CD14-positive monocyte (primary cell): Measurements from ENCODE around the gene ABHD12. TPM values are rescaled to one million over a fixed set of nuclear protein-coding genes. Genes with fewer than 3 reads are reported as not detected.

Experiments used
- DNase-seq, 3 donors: peaks; one replicate each; pipeline ENCODE4 v3.0.0-alpha.2; 2011 to 2022
- H2AFZ ChIP-seq: 2 replicates; pipeline ENCODE4 v1.6.0; 2012; ENCODE audit warnings: mild to moderate bottlenecking, low read depth, low read length, inconsistent platforms; ENCODE audit not compliant: insufficient read depth, poor library complexity, severe bottlenecking
- H3K27ac ChIP-seq, 2 donors: 1 replicate in 1 of 2; 2 replicates in 1 of 2; pipeline ENCODE4 v1.5.1; 2012 to 2013; ENCODE audit warnings: low read length in 2 of 2, control low read depth in 1 of 2, inconsistent platforms in 1 of 2, low read depth in 1 of 2, mild to moderate bottlenecking in 1 of 2
- H3K27me3 ChIP-seq, 2 donors: one replicate each; pipeline versions ENCODE4 v1.6.0 to v1.6.1; 2011 to 2013; ENCODE audit warnings: low read length in 2 of 2; ENCODE audit not compliant: control insufficient read depth in 2 of 2, insufficient read depth in 2 of 2
- H3K36me3 ChIP-seq, 2 donors: replicated peaks in 1 of 2; 1 replicate in 1 of 2; 2 replicates in 1 of 2; pipeline versions ENCODE4 v1.5.1 to v1.6.1; 2012 to 2013; ENCODE audit warnings: low read length in 2 of 2, control low read depth in 1 of 2, inconsistent platforms in 1 of 2, mild to moderate bottlenecking in 1 of 2; ENCODE audit not compliant: insufficient read depth in 2 of 2, control insufficient read depth in 1 of 2
- H3K4me1 ChIP-seq, 2 donors: 1 replicate in 1 of 2; 2 replicates in 1 of 2; pipeline versions ENCODE4 v1.5.1 to v1.6.1; 2012 to 2013; ENCODE audit warnings: low read length in 2 of 2, control low read depth in 1 of 2, inconsistent platforms in 1 of 2, mild to moderate bottlenecking in 1 of 2, moderate library complexity in 1 of 2; ENCODE audit not compliant: insufficient read depth in 2 of 2, control insufficient read depth in 1 of 2
- H3K4me2 ChIP-seq: replicated peaks from 2 replicates; pipeline ENCODE3; 2012; ENCODE audit warnings: low read length, moderate library complexity, mild to moderate bottlenecking; ENCODE audit not compliant: poor library complexity, severe bottlenecking; ENCODE audit errors: extremely low read depth
- H3K4me3 ChIP-seq, 3 experiments: fragments of 200-600 bp in 1 of 3; sonication (generic) in 1 of 3; replicated peaks in 1 of 3; 1 replicate in 2 of 3; 2 replicates in 1 of 3; pipeline ENCODE4 v1.5.1; 2011 to 2013; ENCODE audit warnings: low read length in 3 of 3, mild to moderate bottlenecking in 3 of 3, control low read depth in 2 of 3, low read depth in 2 of 3, inconsistent platforms in 1 of 3, moderate library complexity in 1 of 3
- H3K79me2 ChIP-seq: 2 replicates; pipeline ENCODE4 v1.6.0; 2012; ENCODE audit warnings: mild to moderate bottlenecking, control low read depth, inconsistent platforms, low read length, moderate library complexity; ENCODE audit not compliant: insufficient read depth
- H3K9ac ChIP-seq: 2 replicates; pipeline ENCODE4 v1.6.0; 2017; ENCODE audit warnings: low read length, mild to moderate bottlenecking; ENCODE audit not compliant: insufficient read depth, poor library complexity, severe bottlenecking
- H3K9me3 ChIP-seq, 2 donors: replicated peaks in 1 of 2; 1 replicate in 1 of 2; 2 replicates in 1 of 2; pipeline versions ENCODE4 v1.5.1 to v1.6.1; 2012 to 2013; ENCODE audit warnings: low read length in 2 of 2, control low read depth in 1 of 2; ENCODE audit not compliant: control insufficient read depth in 1 of 2, insufficient read depth in 1 of 2
- H4K20me1 ChIP-seq: 2 replicates; pipeline ENCODE4 v1.6.0; 2012; ENCODE audit warnings: mild to moderate bottlenecking, low read length, control low read depth, moderate library complexity; ENCODE audit not compliant: insufficient read depth
- H3K27ac Mint-ChIP-seq, 7 donors: one replicate each; pipeline ENCODE4 v1.8.0; 2020; ENCODE audit warnings: mild to moderate bottlenecking in 7 of 7, mixed read lengths in 7 of 7, moderate library complexity in 6 of 7, inconsistent platforms in 2 of 7
- H3K27me3 Mint-ChIP-seq, 3 donors: one replicate each; pipeline ENCODE4 v1.8.0; 2021 to 2022; ENCODE audit warnings: low read depth in 3 of 3, mild to moderate bottlenecking in 3 of 3, mixed read lengths in 3 of 3, moderate library complexity in 3 of 3, inconsistent platforms in 1 of 3
- H3K36me3 Mint-ChIP-seq, 2 donors: one replicate each; pipeline ENCODE4 v1.8.0; 2020; ENCODE audit warnings: mixed read lengths in 2 of 2, inconsistent platforms in 1 of 2, mild to moderate bottlenecking in 1 of 2
- H3K4me1 Mint-ChIP-seq: one replicate; pipeline ENCODE4 v1.8.0; 2020; ENCODE audit warnings: mild to moderate bottlenecking, mixed read lengths
- H3K4me3 Mint-ChIP-seq, 2 donors: one replicate each; pipeline ENCODE4 v1.8.0; 2020; ENCODE audit warnings: mild to moderate bottlenecking in 2 of 2, mixed read lengths in 2 of 2, moderate library complexity in 1 of 2
- H3K9me3 Mint-ChIP-seq, 7 donors: one replicate each; pipeline ENCODE4 v1.8.0; 2020 to 2022; ENCODE audit warnings: mixed read lengths in 7 of 7, mild to moderate bottlenecking in 6 of 7, moderate library complexity in 6 of 7, inconsistent platforms in 2 of 7
- CTCF ChIP-seq: fragments of 200-600 bp; IDR thresholded peaks from one replicate; pipeline ENCODE4 v1.8.0; 2022; ENCODE audit warnings: antibody characterized with exemption, mild to moderate bottlenecking
- WGBS: methylation state at CpG from one replicate; pipeline ENCODE4 v1.1.5; 2013; ENCODE audit warnings: missing lambda C conversion rate; ENCODE audit not compliant: insufficient coverage; 5-methylcytosine and 5-hydroxymethylcytosine counted together
- intact Hi-C, 2 donors: fragments of 100-400 bp; cut with micrococcal nuclease; formaldehyde crosslinking; loops; one replicate each; pipeline versions ENCODE4 v1.15.0 to v1.15.1; 2023
- polyA plus RNA-seq, 3 donors: library from polyadenylated mRNA; depleted of rRNA in 1 of 3; unstranded in 2 of 3; stranded (reverse) in 1 of 3; fragments of 300-500 nt in 2 of 3; fragments of >200 nt in 1 of 3; fragmentation: Illumina TruSeq in 2 of 3; gene quantifications; 1 replicate in 2 of 3; 2 replicates in 1 of 3; pipeline ENCODE4 v1.2.3, GENCODE V29; 2012 to 2021

Gene ABHD12
- polyA plus RNA-seq, 3 donors = 20.3 to 34.5 (median 32.1) TPM

GRCh38 chr20:25310921-25311728 is 79.5 kb downstream of the ABHD12 start:
- Histone ChIP-seq H3K9me3 (no peaks in the 10 kb centered on the region), H3K27ac (peak overlapping the region; percentile 82 to 92), H4K20me1 (no peaks in the 10 kb centered on the region), H2AFZ (peak overlapping the region; percentile 66), H3K4me3 (peak overlapping the region; percentile 14 to 64 (median 31)), H3K4me1 (peaks cover 25 to 28% of the 10 kb centered on the region in 2 donors), H3K79me2 (no peaks in the 10 kb centered on the region), H3K27me3 (no peaks in the 10 kb centered on the region), H3K9ac (peak overlapping the region; percentile 67), H3K36me3 (peaks cover 12 to 44% of the 10 kb centered on the region in 2 donors), H3K4me2 (peak overlapping the region; percentile 69)
- Mint-ChIP-seq H3K4me1 (peaks cover 29% of the 10 kb centered on the region), H3K9me3 (no peaks in the 10 kb centered on the region), H3K36me3 (peaks cover 23 to 59% of the 10 kb centered on the region in 2 donors), H3K27ac (peak overlapping the region; percentile 92 to 100 (median 96)), H3K27me3 (peaks cover 0 to 2% (median 0%) of the 10 kb centered on the region in 3 donors), H3K4me3 (peak overlapping the region; percentile 81 to 96)
- TF ChIP-seq CTCF = no peak
- DNase-seq = no peak
- intact Hi-C loops = loop anchor here (5.0 to 10.0 kb wide), 2 partner anchors 86 to 316 kb away; partner anchors contain the start of gene APMAP (in 1 of the 2)
- 100% methylated on average over 2 of the region's 6 CpGs for WGBS

- peak overlapping the region; percentile 92 to 100 (median 96) for H3K27ac Mint-ChIP-seq
- peaks cover 20 to 53% of the 10 kb centered on the region in 2 donors for H3K36me3 Mint-ChIP-seq
- DNase-seq = peak; percentile 84 to 92 (median 85)
- intact Hi-C loops = loop anchor here (5.0 to 10.0 kb wide), 2 partner anchors 87 to 316 kb away; partner anchors contain the start of gene APMAP (in 1 of the 2)
- Histone ChIP-seq H3K27me3 (no peaks in the 10 kb centered on the region), H3K4me1 (peaks cover 25 to 28% of the 10 kb centered on the region in 2 donors), H3K4me2 (peak overlapping the region; percentile 69), H3K4me3 (peak overlapping the region; percentile 14 to 64 (median 31)), H3K27ac (peak overlapping the region; percentile 82 to 92), H4K20me1 (no peaks in the 10 kb centered on the region), H3K36me3 (peaks cover 12 to 39% of the 10 kb centered on the region in 2 donors), H3K79me2 (no peaks in the 10 kb centered on the region), H2AFZ (peak overlapping the region; percentile 66), H3K9me3 (no peaks in the 10 kb centered on the region), H3K9ac (peak overlapping the region; percentile 67)
- peaks cover 0 to 2% (median 0%) of the 10 kb centered on the region in 3 donors for H3K27me3 Mint-ChIP-seq
- no peaks in the 10 kb centered on the region for H3K9me3 Mint-ChIP-seq
- peaks cover 29% of the 10 kb centered on the region for H3K4me1 Mint-ChIP-seq
- H3K4me3 Mint-ChIP-seq = peak overlapping the region; percentile 81 to 96
- peak; percentile 43 for TF ChIP-seq CTCF
- 27% methylated on average over 2 of the region's 6 CpGs for WGBS
Observed at GRCh38 chr20:25310268-25310920, 80.2 kb downstream of the ABHD12 start.
